BJ (cell line): Measurements from ENCODE around the gene SNX9. TPM values are rescaled to one million over a fixed set of nuclear protein-coding genes. Genes with fewer than 3 reads are reported as not detected.
"Not testable (repeated sequence)": the region's sequence is repeated elsewhere in the genome, so short reads cannot be mapped to it uniquely, and the experiment has no call there.

ENCODE experiments used
- CTCF ChIA-PET: fragments of 350-600 bp; formaldehyde crosslinking; extraction: SDS; loops from one replicate; lab custom pipeline; 2021; ENCODE audit warnings: antibody characterized with exemption, inconsistent platforms; lab: Yijun Ruan, JAX
- POLR2A ChIA-PET: fragments of 300-600 bp; sonication (Branson Sonifier 250); formaldehyde crosslinking; extraction: SDS; loops from one replicate; lab custom pipeline; 2021; ENCODE audit warnings: antibody characterized with exemption; lab: Charles Lee
- DNase-seq: peaks from one replicate; pipeline ENCODE4 v3.0.0-alpha.2; 2011; ENCODE audit warnings: low read depth
- H3K27me3 ChIP-seq: 2 replicates; pipeline ENCODE4 v1.6.0; 2011; ENCODE audit warnings: low read length; ENCODE audit not compliant: control insufficient read depth, insufficient read depth
- H3K36me3 ChIP-seq: 2 replicates; pipeline ENCODE4 v1.5.1; 2011; ENCODE audit warnings: low read length; ENCODE audit not compliant: control insufficient read depth, insufficient read depth
- H3K4me3 ChIP-seq: 2 replicates; pipeline ENCODE4 v1.5.1; 2011; ENCODE audit warnings: low read depth, mild to moderate bottlenecking, control low read depth, low read length
- CTCF ChIP-seq: IDR thresholded peaks from 2 replicates; pipeline ENCODE4 v1.5.1; 2011; ENCODE audit warnings: low read depth, mild to moderate bottlenecking, control low read depth, inconsistent platforms, low read length, moderate library complexity; ENCODE audit not compliant: insufficient read depth
- polyA plus RNA-seq: library from polyadenylated mRNA; depleted of rRNA; stranded (reverse); fragments of >200 nt; gene quantifications from 2 replicates; pipeline ENCODE4 v1.2.3, GENCODE V29; 2011

The SNX9 gene
- polyA plus RNA-seq, 1 experiment = 75.1 TPM

- H3K27me3 ChIP-seq = no peaks in the 10 kb centered on the region
- H3K36me3 ChIP-seq = no peaks in the 10 kb centered on the region
- CTCF ChIA-PET = interaction anchor here (1.3 kb wide), 1 partner anchor 21 kb away, joined by 3 read pairs; no protein-coding TSS in a partner anchor
- POLR2A ChIA-PET = interaction anchor here (0.7 kb wide), 1 partner anchor 216 kb away, joined by 20 read pairs; no protein-coding TSS in a partner anchor
- no peak overlapping the region for H3K4me3 ChIP-seq
- no peak for DNase-seq
- TF ChIP-seq CTCF = no peak
Measured at GRCh38 chr6:157792671-157793070, 30.4 kb upstream of the SNX9 start.

- CTCF ChIA-PET = interaction anchor here (1.0 kb wide), 1 partner anchor 23 kb away, joined by 3 read pairs; no protein-coding TSS in a partner anchor
- POLR2A ChIA-PET, H3K36me3 ChIP-seq, DNase-seq, H3K4me3 ChIP-seq, H3K27me3 ChIP-seq: not testable (repeated sequence)
Measured at GRCh38 chr6:157794012-157794411, 29.0 kb upstream of the SNX9 start.

DNA sequence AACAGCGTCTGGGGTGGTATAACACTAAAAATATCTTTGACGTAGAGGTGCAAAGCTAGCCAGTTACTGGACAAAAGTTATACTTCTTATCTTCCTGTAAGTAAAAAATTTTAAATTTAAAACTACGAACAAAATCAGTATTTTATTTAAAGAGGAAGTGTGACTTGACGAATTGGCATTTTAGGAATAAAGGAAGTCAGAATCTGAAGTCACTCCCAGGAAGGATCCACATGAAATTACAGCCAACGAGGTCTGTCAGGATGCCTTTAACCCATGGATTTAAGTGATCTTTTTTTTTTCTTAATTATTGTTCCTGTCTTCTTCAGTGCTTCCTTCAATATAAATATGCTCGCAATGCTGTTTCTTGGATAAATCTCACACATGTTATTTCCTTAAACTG lies 27.2 kb upstream of the SNX9 start:
- POLR2A ChIA-PET = no interaction called here
- no peak for DNase-seq
- H3K27me3 ChIP-seq = no peaks in the 10 kb centered on the region
- CTCF ChIA-PET = no interaction called here
- no peaks in the 10 kb centered on the region for H3K36me3 ChIP-seq
- no peak for TF ChIP-seq CTCF
- H3K4me3 ChIP-seq = no peak overlapping the region

- DNase-seq = no peak
- POLR2A ChIA-PET = no interaction called here
- H3K4me3 ChIP-seq = no peak overlapping the region
- no peaks in the 10 kb centered on the region for H3K27me3 ChIP-seq
- CTCF ChIA-PET = no interaction called here
- no peak for TF ChIP-seq CTCF
- H3K36me3 ChIP-seq = no peaks in the 10 kb centered on the region
Measured at GRCh38 chr6:157798851-157799250, 24.2 kb upstream of the SNX9 start.

GRCh38 chr6:157799561-157799960 lies 23.5 kb upstream of the SNX9 start:
- DNase-seq, CTCF ChIA-PET, H3K36me3 ChIP-seq, H3K4me3 ChIP-seq, H3K27me3 ChIP-seq, POLR2A ChIA-PET: not testable (repeated sequence)

GRCh38 chr6:157800420-157801237 lies 22.4 kb upstream of the SNX9 start:
- DNase-seq = no peak
- Histone ChIP-seq H3K4me3 (no peak overlapping the region), H3K27me3 (no peaks in the 10 kb centered on the region), H3K36me3 (no peaks in the 10 kb centered on the region)
- TF ChIP-seq CTCF = no peak
- ChIA-PET CTCF (interaction anchor here (1.6 kb wide), 1 partner anchor 13 kb away, joined by 6 read pairs; no protein-coding TSS in a partner anchor), POLR2A (interaction anchor here (0.5 kb wide), 1 partner anchor 29 kb away, joined by 4 read pairs; no protein-coding TSS in a partner anchor)
